Measurements from ENCODE around the gene NEO1.

NEO1 gene

DNA sequence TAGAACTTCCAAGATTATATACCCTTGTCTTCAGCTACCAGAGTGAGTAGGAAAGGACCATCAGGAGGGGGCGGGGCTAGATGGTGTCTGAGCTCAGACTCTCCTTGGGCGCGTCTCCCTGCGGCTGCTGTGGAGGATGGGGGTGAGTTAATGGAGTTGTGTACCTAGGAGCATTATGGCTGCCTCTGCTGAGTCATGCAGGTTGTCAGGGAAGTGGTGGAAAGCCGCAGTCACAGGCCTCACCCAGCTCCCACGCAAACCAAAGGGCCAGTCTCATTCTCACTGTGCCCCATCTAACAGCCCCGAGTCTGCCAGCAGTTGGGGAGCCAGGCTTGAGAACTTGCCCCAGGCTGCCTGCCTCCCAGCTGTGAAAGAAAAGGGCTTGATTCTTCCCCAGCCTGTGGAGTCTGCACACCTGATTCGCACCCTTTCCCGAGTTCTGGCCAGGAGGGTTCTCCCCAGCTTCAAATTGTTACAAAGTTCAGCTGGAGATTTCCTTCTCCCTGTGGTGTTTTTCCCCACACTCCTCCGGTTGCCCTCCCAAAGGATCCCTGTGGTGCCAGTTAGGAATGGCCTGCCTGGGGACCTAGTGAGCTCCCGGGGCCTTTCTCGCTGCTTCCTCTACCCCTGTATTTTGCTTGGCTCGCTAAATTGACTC is 173.2 kb downstream of the NEO1 start:
- H3K4me3 ChIP-seq (ENCODE audit: control insufficient read depth, low read depth, low read length), result no peak overlapping the region
- TF ChIP-seq, protein P1, sequence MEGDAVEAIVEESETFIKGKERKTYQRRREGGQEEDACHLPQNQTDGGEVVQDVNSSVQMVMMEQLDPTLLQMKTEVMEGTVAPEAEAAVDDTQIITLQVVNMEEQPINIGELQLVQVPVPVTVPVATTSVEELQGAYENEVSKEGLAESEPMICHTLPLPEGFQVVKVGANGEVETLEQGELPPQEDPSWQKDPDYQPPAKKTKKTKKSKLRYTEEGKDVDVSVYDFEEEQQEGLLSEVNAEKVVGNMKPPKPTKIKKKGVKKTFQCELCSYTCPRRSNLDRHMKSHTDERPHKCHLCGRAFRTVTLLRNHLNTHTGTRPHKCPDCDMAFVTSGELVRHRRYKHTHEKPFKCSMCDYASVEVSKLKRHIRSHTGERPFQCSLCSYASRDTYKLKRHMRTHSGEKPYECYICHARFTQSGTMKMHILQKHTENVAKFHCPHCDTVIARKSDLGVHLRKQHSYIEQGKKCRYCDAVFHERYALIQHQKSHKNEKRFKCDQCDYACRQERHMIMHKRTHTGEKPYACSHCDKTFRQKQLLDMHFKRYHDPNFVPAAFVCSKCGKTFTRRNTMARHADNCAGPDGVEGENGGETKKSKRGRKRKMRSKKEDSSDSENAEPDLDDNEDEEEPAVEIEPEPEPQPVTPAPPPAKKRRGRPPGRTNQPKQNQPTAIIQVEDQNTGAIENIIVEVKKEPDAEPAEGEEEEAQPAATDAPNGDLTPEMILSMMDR (IDR thresholded peaks at IDR 0.05; ENCODE audit: control insufficient read depth, insufficient read depth, low read depth, low read length, missing control alignments), result no peak

DNA sequence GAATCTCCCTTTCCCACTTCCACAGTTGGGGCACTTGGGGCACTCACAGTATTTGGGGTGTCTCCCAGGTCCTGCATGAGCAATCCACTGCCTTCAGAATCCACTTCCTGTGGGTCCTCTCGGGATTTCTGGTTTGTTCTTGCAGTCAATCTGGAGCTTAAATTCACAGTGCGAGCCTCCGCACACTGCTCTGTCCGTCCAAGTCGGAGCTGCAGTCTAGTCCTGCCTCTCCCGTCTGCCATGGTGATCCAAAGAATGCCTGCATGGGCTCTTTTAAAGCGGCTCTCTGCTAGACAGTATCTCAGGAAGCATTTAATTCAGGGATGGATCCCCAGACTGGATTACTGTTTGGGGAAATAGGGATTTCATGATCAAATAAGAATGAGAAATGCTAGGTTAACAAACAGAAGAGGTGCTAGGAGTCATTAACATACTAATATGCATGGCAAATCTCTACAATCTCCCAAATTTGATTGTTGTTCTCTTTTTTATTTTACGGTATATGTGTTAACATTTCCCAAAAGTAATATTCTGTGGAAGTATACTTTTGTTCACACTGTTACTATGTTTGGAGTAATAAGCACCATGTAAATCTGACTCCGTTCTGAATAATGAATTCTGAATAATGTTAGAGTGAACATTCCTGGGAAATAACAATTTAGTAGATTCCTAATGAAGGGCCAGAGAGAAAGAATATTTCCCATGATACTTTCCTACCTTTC is 174.0 kb downstream of the NEO1 start:
- TF ChIP-seq, protein P1 (IDR thresholded peaks at IDR 0.05; ENCODE audit: control insufficient read depth, insufficient read depth, low read depth, low read length, missing control alignments), result no peak
- H3K4me3 ChIP-seq (ENCODE audit: control insufficient read depth, low read depth, low read length), result no peak overlapping the region
- no peak for DNase-seq (ENCODE audit: low read depth)

More for the DNA sequence above, 173.2 kb downstream of the NEO1 start:
- DNase-seq (ENCODE audit: low read depth), result no peak

DNA sequence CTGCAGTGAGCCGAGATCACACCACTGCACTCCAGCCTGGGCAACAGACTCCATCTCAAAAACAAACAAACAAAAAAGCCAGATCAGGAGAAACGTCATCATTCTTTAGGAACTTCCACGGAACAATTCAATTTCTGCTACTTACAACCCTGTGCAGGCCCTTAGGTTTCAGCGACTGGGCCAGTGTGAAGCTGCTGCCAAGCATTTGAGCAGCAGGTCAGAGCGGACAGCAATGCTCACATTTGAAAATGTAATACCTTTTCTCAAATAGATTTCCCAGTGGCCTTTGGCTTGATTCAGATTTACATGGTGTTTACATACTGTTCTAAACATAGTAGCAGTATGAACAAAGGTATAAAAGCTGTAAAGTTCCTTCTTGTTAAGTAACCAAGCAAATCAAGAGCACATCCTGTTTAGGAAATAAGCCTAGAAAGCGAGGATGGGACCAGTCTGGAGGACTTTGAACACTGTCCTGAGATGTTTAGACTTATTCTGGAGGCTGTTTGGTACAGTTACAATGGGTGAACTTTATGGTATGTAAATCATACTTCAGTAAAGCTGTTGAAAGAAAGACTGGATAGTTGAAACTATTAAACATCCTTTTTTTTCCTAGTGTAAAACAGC is 175.3 kb downstream of the NEO1 start:
- TF ChIP-seq, protein P1 (IDR thresholded peaks at IDR 0.05; ENCODE audit: control insufficient read depth, insufficient read depth, low read depth, low read length, missing control alignments), result no peak
- H3K4me3 ChIP-seq (ENCODE audit: control insufficient read depth, low read depth, low read length), result no peak overlapping the region
- DNase-seq (ENCODE audit: low read depth), result no peak

DNA sequence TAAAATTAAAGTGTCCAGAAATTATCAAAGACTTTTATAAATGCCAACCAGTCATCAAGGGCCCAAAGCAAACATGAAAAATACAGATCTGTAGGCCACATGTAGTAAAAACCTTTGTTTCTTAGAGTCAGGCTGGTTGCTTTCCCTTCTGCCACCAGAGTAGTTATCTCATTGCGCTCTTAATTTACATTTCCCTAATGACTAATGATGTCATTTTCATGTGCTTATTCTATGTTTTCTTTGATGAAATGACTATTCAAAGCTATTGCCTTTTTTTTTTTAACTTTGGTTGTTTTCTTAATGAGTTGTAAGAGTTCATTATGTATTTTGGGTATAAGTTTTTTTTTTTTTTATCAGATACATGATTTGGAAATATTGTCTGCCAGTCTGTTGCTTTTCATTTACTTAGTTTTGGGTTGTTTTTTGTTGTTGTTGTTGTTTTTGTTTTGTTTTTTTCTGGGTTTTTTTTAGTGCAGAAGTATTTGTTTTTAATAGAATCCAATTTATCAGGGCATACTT is 175.9 kb downstream of the NEO1 start:
- no peak for DNase-seq (ENCODE audit: low read depth)
- TF ChIP-seq, protein P1 (IDR thresholded peaks at IDR 0.05; ENCODE audit: control insufficient read depth, insufficient read depth, low read depth, low read length, missing control alignments), result no peak

DNA sequence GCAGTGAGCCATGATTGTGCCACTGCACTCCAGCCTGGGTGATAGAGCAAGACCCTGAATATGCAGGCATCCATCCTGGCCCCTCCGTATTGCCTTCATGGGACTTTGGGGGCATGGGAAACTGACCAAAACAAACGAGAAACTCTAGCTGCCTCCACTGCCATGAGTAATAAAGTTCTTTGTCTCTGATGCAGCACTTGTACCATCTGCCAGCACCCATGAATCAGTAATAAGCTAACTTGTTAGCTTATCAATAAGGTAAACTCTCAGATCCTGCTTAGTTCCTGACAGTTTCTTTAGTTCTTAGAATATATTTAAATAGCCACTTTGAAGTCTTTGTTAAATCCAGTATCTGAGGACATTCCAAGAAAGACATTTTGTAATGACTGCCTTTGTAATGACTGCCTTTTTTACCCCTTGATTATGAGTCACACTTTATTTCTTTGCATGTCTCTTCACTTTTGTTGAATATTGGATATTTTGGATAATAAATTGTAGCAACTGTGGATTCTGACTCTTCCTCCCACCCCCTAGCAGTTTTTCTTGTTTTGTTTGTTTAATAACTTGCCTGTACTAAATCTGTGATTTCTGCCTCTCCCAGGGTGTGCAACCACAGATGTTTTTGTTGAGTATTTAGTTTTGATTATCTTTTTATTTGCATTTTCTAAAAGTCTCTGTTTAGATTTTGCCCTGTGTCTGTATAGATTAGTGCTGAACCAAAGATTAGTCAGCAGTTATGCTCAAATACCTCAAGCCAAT is 179.6 kb downstream of the NEO1 start:
- DNase-seq (ENCODE audit: low read depth), result no peak

More for the DNA sequence above, 175.9 kb downstream of the NEO1 start:
- H3K4me3 ChIP-seq (ENCODE audit: control insufficient read depth, low read depth, low read length), result no peak overlapping the region

More for the DNA sequence above, 179.6 kb downstream of the NEO1 start:
- no peak overlapping the region for H3K4me3 ChIP-seq (ENCODE audit: control insufficient read depth, low read depth, low read length)
- TF ChIP-seq, protein P1 (IDR thresholded peaks at IDR 0.05; ENCODE audit: control insufficient read depth, insufficient read depth, low read depth, low read length, missing control alignments), result no peak
